ENCODE measurements around the gene TMOD1. TPM values are rescaled to one million over a fixed set of nuclear protein-coding genes. Genes with fewer than 3 reads are reported as not detected.
"Not testable (repeated sequence)": the region's sequence is repeated elsewhere in the genome, so short reads cannot be mapped to it uniquely, and the experiment has no call there.

The TMOD1 gene
- total and polyA plus RNA-seq, 4 experiments from 2014 or later, result 2.1 to 3.3 (median 2.6) TPM

DNA sequence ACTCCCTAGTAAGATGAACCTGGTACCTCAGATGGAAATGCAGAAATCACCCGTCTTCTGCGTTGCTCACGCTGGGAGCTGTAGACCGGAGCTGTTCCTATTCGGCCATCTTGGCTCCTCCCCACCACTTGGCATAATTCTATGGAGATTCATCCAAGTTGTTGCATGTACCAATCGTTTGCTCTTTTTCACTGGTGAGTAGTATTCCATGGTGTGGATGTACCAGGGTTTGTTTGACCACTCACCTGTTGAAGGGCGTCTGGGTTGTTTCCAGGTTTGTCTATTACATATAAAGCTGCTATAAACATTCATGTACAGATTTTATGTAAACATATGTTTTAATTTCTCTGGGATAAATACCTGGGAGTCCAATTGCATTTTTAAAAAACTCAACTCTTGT lies 85.4 kb downstream of the TMOD1 start:
- POLR2A ChIA-PET (ENCODE audit: partially characterized antibody); H3K27ac Mint-ChIP-seq; H3K27me3 Mint-ChIP-seq; H3K4me3 Mint-ChIP-seq; H3K9me3 ChIP-seq (ENCODE audit: control insufficient read depth in 1 of 2, low read length in 2 of 2); H3K4me1 Mint-ChIP-seq; H3K36me3 ChIP-seq (ENCODE audit: insufficient read depth, low read length); H3K4me3 ChIP-seq (ENCODE audit: low read length in 2 of 2); CTCF ChIA-PET (ENCODE audit: partially characterized antibody); intact Hi-C loops (cut with micrococcal nuclease); H3K27ac ChIP-seq (ENCODE audit: low read depth, low read length); H3K4me1 ChIP-seq (ENCODE audit: insufficient read depth, low read length); H3K27me3 ChIP-seq (ENCODE audit: insufficient read depth, low read length); DNase-seq: not testable (repeated sequence)
- H3K9me3 Mint-ChIP-seq, result peaks cover 0 to 13% (median 9%) of the 10 kb centered on the region in 8 donors
- H3K36me3 Mint-ChIP-seq, result peaks cover 10 to 15% of the 10 kb centered on the region in 2 donors

DNA sequence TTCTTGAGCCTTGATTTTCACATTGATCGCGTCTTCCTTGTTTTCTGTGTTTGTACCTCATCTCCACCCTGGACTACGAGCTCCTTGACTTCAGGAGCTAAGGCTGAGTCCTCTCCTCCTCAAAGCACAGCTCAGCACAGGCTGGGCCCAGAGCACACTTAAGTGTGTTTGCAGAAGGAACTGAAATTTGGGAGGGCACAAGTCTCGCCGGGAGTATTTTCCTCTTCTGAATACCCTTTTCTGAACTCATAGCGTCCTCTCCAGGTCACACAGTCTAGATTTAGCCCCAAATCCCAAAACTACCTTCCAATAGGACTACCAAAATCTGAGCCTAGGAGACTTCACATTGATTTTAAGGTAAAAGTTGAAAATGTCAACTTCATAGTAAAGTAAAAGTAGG lies 90.1 kb downstream of the TMOD1 start:
- intact Hi-C loops (cut with micrococcal nuclease), result no loop called here
- ChIA-PET CTCF (ENCODE audit: partially characterized antibody) (no interaction called here), POLR2A (ENCODE audit: partially characterized antibody) (no interaction called here)
- DNase-seq, result no peak
- Mint-ChIP-seq H3K36me3 (peaks cover 10 to 19% of the 10 kb centered on the region in 2 donors), H3K4me1 (peaks cover 0 to 3% (median 1%) of the 10 kb centered on the region in 4 donors), H3K27me3 (peaks cover 0 to 1% of the 10 kb centered on the region in 2 donors), H3K27ac (no peak overlapping the region), H3K9me3 (peaks cover 0 to 13% (median 7%) of the 10 kb centered on the region in 8 donors), H3K4me3 (no peak overlapping the region)
- no peaks in the 10 kb centered on the region for H3K9me3 ChIP-seq (ENCODE audit: control insufficient read depth in 1 of 2, low read length in 2 of 2)
- no peaks in the 10 kb centered on the region for H3K36me3 ChIP-seq (ENCODE audit: insufficient read depth, low read length)
- H3K4me3 ChIP-seq (ENCODE audit: low read length in 2 of 2), result no peak overlapping the region
- no peak overlapping the region for H3K27ac ChIP-seq (ENCODE audit: low read depth, low read length)
- no peaks in the 10 kb centered on the region for H3K27me3 ChIP-seq (ENCODE audit: insufficient read depth, low read length)
- no peaks in the 10 kb centered on the region for H3K4me1 ChIP-seq (ENCODE audit: insufficient read depth, low read length)

DNA sequence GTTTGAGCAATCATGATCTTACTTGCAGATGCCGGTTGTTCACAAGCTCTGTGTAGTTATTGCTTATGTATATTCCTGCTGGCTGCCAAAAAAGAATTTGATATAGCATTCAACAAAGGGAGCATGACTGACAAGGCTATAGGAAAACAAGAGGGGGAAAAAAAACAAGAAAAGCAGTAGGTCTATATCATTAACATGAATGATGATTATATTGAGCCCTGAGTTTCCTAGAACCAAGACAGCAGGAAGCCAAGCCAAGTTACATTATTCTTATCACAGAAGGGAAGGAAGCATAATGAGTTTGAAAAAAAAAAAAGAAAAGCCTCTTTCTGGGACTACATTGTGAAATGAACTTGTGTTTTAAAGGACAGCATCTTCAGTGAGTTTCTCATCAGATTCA lies 90.7 kb downstream of the TMOD1 start:
- H3K9me3 ChIP-seq (ENCODE audit: control insufficient read depth in 1 of 2, low read length in 2 of 2), result no peaks in the 10 kb centered on the region
- no peak overlapping the region for H3K27ac ChIP-seq (ENCODE audit: low read depth, low read length)
- H3K36me3 ChIP-seq (ENCODE audit: insufficient read depth, low read length), result no peaks in the 10 kb centered on the region
- H3K36me3 Mint-ChIP-seq, result peaks cover 6 to 15% of the 10 kb centered on the region in 2 donors
- H3K27me3 ChIP-seq (ENCODE audit: insufficient read depth, low read length), result no peaks in the 10 kb centered on the region
- CTCF ChIA-PET (ENCODE audit: partially characterized antibody), result no interaction called here
- intact Hi-C loops (cut with micrococcal nuclease), result no loop called here
- H3K9me3 Mint-ChIP-seq, result peaks cover 0 to 9% (median 4%) of the 10 kb centered on the region in 8 donors
- POLR2A ChIA-PET (ENCODE audit: partially characterized antibody), result no interaction called here
- no peak overlapping the region for H3K4me3 Mint-ChIP-seq
- H3K4me3 ChIP-seq (ENCODE audit: low read length in 2 of 2), result no peak overlapping the region
- no peaks in the 10 kb centered on the region for H3K4me1 ChIP-seq (ENCODE audit: insufficient read depth, low read length)
- no peak overlapping the region for H3K27ac Mint-ChIP-seq
- no peak for DNase-seq
- peaks cover 0 to 1% of the 10 kb centered on the region in 2 donors for H3K27me3 Mint-ChIP-seq
- H3K4me1 Mint-ChIP-seq, result peaks cover 0 to 3% (median 1%) of the 10 kb centered on the region in 4 donors

DNA sequence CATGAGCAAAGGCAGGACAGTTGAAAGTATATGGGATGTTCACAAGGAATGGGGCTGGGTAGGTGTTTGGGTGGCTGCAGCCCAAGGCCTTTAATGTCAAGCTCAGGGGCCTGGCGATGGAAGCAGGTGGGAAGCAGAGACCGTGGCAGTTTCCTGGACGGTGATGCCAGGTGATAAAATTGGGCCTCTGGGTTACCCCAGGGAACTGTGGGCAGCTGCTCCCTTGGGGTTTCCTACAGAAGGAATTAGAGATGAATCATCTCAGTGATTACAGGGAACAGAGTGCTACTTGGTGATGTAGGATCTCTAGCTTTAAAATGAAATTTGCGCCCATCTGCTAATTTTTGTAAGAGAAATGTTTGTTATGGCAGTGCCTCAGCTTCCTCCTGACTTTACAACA lies 92.5 kb downstream of the TMOD1 start:
- Mint-ChIP-seq H3K27me3 (peaks cover 0 to 1% of the 10 kb centered on the region in 2 donors), H3K4me1 (peaks cover 7 to 9% (median 8%) of the 10 kb centered on the region in 4 donors), H3K27ac (no peak overlapping the region), H3K36me3 (peaks cover 2 to 7% of the 10 kb centered on the region in 2 donors), H3K9me3 (no peaks in the 10 kb centered on the region), H3K4me3 (no peak overlapping the region)
- no peaks in the 10 kb centered on the region for H3K4me1 ChIP-seq (ENCODE audit: insufficient read depth, low read length)
- POLR2A ChIA-PET (ENCODE audit: partially characterized antibody), result no interaction called here
- no peak overlapping the region for H3K4me3 ChIP-seq (ENCODE audit: low read length in 2 of 2)
- no peak for DNase-seq
- CTCF ChIA-PET (ENCODE audit: partially characterized antibody), result interaction anchor here (1.6 kb wide), 1 partner anchor 737 kb away, joined by 6 read pairs; no protein-coding TSS in a partner anchor
- no peaks in the 10 kb centered on the region for H3K27me3 ChIP-seq (ENCODE audit: insufficient read depth, low read length)
- no peak overlapping the region for H3K27ac ChIP-seq (ENCODE audit: low read depth, low read length)
- intact Hi-C loops (cut with micrococcal nuclease), result no loop called here
- no peaks in the 10 kb centered on the region for H3K9me3 ChIP-seq (ENCODE audit: control insufficient read depth in 1 of 2, low read length in 2 of 2)
- H3K36me3 ChIP-seq (ENCODE audit: insufficient read depth, low read length), result no peaks in the 10 kb centered on the region

DNA sequence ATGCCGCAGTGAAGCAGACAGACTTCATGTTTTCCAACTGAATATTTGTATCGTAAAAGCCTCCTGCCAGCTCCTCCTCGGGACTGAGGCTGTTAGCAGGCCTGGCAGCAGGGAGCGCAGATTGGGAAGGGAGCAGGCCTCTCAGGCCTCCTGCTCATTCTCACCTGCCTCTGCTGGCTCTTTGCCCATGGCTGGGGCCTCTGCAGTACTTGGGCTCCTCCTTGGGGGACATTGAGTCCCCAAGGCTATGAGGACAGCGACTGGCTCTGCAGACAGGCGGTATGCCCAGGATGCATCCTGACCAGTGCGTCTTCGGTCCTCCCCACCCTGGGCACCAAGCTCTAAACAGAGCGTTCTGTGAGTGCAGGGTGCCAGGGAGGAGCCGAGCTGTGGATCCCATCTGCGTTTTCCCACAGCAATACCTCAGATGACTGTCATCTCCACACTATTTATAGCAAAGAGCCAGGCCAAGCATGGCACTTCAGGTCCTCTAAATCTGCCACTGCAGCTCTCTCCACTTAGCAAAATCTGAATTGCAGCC lies 93.0 kb downstream of the TMOD1 start:
- H3K27me3 Mint-ChIP-seq, result peaks cover 0 to 1% of the 10 kb centered on the region in 2 donors
- no peak overlapping the region for H3K4me3 ChIP-seq (ENCODE audit: low read length in 2 of 2)

DNA sequence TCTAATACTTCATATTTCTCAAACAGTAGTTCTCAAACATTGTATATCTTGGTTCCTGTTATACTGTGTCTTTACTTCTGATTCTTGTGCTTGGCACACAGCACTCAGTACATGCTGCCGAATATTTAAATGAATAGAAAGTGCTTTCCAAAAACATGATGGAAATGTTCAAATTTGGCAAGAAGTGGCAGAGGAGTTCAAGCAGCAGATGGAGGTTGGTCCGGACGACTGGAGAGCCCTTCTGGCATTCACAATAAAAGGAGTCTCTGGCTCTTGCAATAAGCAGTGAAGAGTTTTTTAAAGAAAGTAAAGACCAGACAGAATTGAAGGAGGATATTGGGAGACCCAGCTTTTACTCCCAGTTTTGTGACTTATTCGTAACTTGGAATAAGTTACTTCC lies 95.4 kb downstream of the TMOD1 start:
- H3K4me1 Mint-ChIP-seq, result peaks cover 8 to 9% (median 8%) of the 10 kb centered on the region in 4 donors
- no peaks in the 10 kb centered on the region for H3K9me3 Mint-ChIP-seq
- peak overlapping the region in 1 of 7 donors; percentile 3 for H3K27ac Mint-ChIP-seq
- POLR2A ChIA-PET (ENCODE audit: partially characterized antibody), result no interaction called here
- no peak for DNase-seq
- no peaks in the 10 kb centered on the region for H3K27me3 ChIP-seq (ENCODE audit: insufficient read depth, low read length)
- H3K4me3 Mint-ChIP-seq, result no peak overlapping the region
- no peak overlapping the region for H3K4me3 ChIP-seq (ENCODE audit: low read length in 2 of 2)
- peaks cover 0 to 1% of the 10 kb centered on the region in 2 donors for H3K27me3 Mint-ChIP-seq
- H3K9me3 ChIP-seq (ENCODE audit: control insufficient read depth in 1 of 2, low read length in 2 of 2), result no peaks in the 10 kb centered on the region
- H3K4me1 ChIP-seq (ENCODE audit: insufficient read depth, low read length), result no peaks in the 10 kb centered on the region
- peaks cover 19% of the 10 kb centered on the region for H3K36me3 ChIP-seq (ENCODE audit: insufficient read depth, low read length)
- no peak overlapping the region for H3K27ac ChIP-seq (ENCODE audit: low read depth, low read length)
- peaks cover 9 to 22% of the 10 kb centered on the region in 2 donors for H3K36me3 Mint-ChIP-seq
- CTCF ChIA-PET (ENCODE audit: partially characterized antibody), result interaction anchor here (1.2 to 5.7 kb wide), 5 partner anchors 15 to 742 kb away, joined by 3 to 105 read pairs (median 22); partner anchors contain the start of genes TDRD7 and ZNF782
- intact Hi-C loops (cut with micrococcal nuclease), result no loop called here

More for the DNA sequence above, 93.0 kb downstream of the TMOD1 start:
- POLR2A ChIA-PET (ENCODE audit: partially characterized antibody), result no interaction called here
- CTCF ChIA-PET (ENCODE audit: partially characterized antibody), result interaction anchor here (1.6 kb wide), 1 partner anchor 737 kb away, joined by 6 read pairs; no protein-coding TSS in a partner anchor
- no peaks in the 10 kb centered on the region for H3K4me1 ChIP-seq (ENCODE audit: insufficient read depth, low read length)
- Mint-ChIP-seq H3K9me3 (no peaks in the 10 kb centered on the region), H3K36me3 (peaks cover 4 to 7% of the 10 kb centered on the region in 2 donors), H3K4me3 (no peak overlapping the region), H3K27ac (no peak overlapping the region), H3K4me1 (peaks cover 8 to 9% (median 8%) of the 10 kb centered on the region in 4 donors)
- no peak overlapping the region for H3K27ac ChIP-seq (ENCODE audit: low read depth, low read length)
- H3K9me3 ChIP-seq (ENCODE audit: control insufficient read depth in 1 of 2, low read length in 2 of 2), result no peaks in the 10 kb centered on the region
- H3K27me3 ChIP-seq (ENCODE audit: insufficient read depth, low read length), result no peaks in the 10 kb centered on the region
- no peaks in the 10 kb centered on the region for H3K36me3 ChIP-seq (ENCODE audit: insufficient read depth, low read length)
- DNase-seq, result no peak
- intact Hi-C loops (cut with micrococcal nuclease), result no loop called here

DNA sequence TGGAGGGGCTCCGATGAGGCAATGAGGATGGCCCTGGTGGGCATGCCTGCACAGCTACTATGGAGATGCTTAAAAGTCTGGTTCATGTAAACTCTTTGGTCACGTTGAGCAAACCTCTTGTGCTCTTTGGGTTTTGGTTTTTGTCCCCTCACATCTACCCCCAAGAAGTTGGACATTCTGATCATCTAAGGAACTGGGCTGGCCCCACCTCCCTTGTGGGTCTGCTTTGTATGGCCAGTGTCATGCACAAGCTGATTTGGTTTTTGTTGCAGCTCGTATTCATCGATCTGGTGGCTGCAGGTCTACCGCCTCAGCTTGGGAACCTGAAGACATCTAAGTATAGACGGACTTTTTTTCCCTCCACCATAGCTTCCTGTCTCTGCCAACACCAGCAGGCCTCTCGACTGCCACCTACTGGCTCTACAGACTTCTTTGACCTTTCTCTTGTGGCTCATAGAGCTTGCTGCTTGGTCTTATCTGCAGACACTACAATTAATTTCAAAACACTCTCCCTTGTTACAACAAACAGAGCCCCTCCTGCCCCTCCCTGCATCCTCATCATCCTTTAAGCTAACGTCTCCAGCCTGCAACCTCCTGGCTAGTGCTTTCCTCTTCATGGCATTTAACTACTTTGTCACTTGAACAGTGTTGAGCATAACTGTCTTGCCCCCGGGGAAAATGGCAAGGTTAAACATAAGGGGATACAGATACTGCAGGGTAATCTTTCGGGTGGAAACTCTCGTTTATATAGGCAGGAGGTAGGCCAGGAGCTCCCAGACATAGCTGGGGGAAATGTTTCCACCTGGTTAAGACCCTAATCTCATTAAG lies 97.2 kb downstream of the TMOD1 start:
- CTCF ChIA-PET (ENCODE audit: partially characterized antibody), result interaction anchor here (0.7 to 5.7 kb wide), 44 partner anchors 9 to 820 kb away, joined by 3 to 105 read pairs (median 5); partner anchors contain the start of genes NCBP1, TDRD7, TMOD1 and TSTD2
- peaks cover 20 to 36% of the 10 kb centered on the region in 2 donors for H3K36me3 Mint-ChIP-seq
- no peaks in the 10 kb centered on the region for H3K9me3 Mint-ChIP-seq
- no peak overlapping the region for H3K4me3 ChIP-seq (ENCODE audit: low read length in 2 of 2)
- H3K4me3 Mint-ChIP-seq, result peak overlapping the region in 5 of 8 donors; percentile 49 to 73 (median 54)
- peaks cover 28% of the 10 kb centered on the region for H3K36me3 ChIP-seq (ENCODE audit: insufficient read depth, low read length)
- H3K27ac Mint-ChIP-seq, result peak overlapping the region in 2 of 7 donors; percentile 33 to 79
- no peaks in the 10 kb centered on the region for H3K27me3 Mint-ChIP-seq
- DNase-seq, result peak; percentile 65 to 71 (median 68)
- no peak overlapping the region for H3K27ac ChIP-seq (ENCODE audit: low read depth, low read length)
- H3K9me3 ChIP-seq (ENCODE audit: control insufficient read depth in 1 of 2, low read length in 2 of 2), result no peaks in the 10 kb centered on the region
- POLR2A ChIA-PET (ENCODE audit: partially characterized antibody), result interaction anchor here (0.8 to 1.4 kb wide), 3 partner anchors 35 to 187 kb away, joined by 3 to 4 read pairs (median 4); partner anchors contain the start of genes NCBP1, TDRD7 and TSTD2
- no peaks in the 10 kb centered on the region for H3K27me3 ChIP-seq (ENCODE audit: insufficient read depth, low read length)
- intact Hi-C loops (cut with micrococcal nuclease), result loop anchor here (1.0 kb wide), 2 partner anchors 130 to 187 kb away; no protein-coding TSS in a partner anchor
- no peaks in the 10 kb centered on the region for H3K4me1 ChIP-seq (ENCODE audit: insufficient read depth, low read length)
- peaks cover 7 to 9% (median 7%) of the 10 kb centered on the region in 4 donors for H3K4me1 Mint-ChIP-seq

All from CD4-positive, alpha-beta memory T cell (primary cell).